Right renal cortex interstitium (tissue), 3 donors: ENCODE results near the gene CTSS. TPM values are rescaled to one million over a fixed set of nuclear protein-coding genes. Genes with fewer than 3 reads are reported as not detected.
"Not testable (repeated sequence)": the region's sequence is repeated elsewhere in the genome, so short reads cannot be mapped to it uniquely, and the experiment has no call there.

ENCODE experiments used
- DNase-seq, 3 donors: peaks; one replicate each; pipeline ENCODE4 v3.0.0-alpha.2; 2013; ENCODE audit warnings: low read depth in 3 of 3, low spot score in 2 of 3
- polyA plus RNA-seq, 3 donors: library from polyadenylated mRNA; unstranded; fragments of 120-200 nt; gene quantifications; one replicate each; pipeline ENCODE4 v1.2.1, GENCODE V29; 2013; ENCODE audit not compliant: insufficient read length in 3 of 3

Gene CTSS
- polyA plus RNA-seq = 10 to 100 TPM; 12.0 to 14.3 (median 14.0) TPM

DNA sequence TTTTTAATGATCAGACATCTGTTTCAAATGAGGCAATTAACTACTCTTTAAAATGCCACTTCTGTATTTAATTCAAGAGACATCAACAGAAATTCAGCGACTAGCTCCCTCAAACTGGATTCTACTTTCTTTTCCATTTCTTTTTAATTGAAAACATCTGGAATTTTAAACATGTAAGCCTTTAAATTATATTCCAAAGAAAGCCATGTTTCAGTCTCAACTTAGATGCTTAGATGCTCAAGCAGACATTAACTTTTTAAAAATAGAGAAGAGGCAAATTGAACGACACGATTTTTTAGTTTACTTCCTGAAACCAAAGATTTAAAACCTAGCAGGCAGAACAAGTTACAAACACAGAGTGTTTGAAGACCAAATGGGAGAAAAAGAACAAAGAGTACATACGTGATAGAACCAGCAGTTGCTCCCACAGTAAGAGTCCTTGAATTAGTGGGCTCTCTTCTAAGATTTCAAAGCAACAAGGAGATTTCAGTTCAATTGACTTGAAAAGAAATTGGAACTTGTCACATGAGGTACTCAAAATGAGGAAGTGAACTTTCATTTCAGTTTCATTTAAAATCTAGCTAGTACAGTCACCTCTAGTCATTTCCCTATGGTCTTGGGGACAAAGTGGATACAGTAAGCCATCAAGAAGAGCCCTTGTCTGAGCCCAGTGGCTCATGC is at the start of gene CTSS:
Gene CTSS (minus strand): TSS at position 483 of the 681 bp plus-strand sequence. CDS start 1,015 bp downstream, outside the sequence.
- DNase-seq = no peak

DNA sequence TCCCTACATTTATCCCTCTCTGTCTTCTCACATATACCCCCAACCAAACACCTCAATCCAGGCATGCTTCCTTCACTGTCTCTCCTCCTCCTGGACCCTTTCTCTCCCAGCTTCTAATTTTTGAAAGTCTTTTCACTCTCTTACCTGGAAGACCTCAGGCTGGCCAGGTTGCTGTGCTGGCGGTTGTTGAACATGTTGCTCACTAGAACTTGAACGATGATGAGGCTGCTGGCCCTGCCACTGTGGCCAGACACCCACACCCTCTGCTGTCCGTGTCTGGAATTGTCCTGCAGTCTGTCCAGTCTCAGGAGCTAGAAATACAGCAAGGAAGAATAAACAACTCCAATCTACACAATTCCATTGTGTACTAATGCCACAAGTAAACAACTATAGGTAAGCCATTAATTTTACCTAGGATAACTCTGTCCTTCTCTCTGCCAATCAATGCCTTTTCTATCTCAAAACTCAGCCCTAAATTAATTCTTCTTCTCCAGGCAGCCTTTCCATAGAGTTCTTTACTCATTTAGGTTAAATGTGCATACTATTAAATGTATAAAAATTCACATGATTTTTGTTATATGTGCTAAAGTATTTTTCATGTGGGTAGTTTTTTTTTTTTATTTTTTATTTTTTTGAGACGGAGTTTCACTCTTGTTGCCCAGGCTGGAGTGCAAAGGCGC is 47.6 kb upstream of the CTSS start:
- no peak for DNase-seq

DNA sequence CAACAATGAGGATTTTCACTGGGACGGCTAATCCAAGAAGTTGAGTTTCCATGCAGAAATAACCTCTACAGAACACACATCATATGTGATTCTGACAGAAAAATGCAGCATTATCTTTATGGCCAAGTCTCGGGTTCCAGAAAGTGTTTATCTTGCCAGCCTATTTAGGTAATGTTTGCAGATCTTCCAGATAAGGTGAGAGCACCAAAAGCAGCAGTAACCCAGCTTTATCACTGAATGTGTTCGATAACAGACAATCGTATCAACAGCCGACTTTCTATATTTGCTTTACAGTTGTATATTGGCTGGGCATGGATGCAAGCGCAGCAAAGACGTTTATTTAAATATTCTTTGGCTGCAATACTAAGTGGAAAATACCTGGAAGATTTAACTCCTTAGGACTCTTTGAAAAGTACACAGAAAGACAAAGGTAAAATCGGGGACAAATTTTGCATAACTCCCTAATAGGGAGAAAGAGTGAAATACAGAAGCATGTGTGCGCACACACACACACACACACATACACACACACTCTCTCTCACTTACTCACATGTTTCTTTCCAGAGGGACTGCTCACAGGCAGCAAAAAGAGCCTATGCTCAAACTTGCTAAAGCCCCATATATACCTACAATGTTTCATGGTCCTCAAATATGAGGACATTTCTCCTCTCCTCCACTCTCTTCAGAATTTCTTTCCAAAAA is 45.5 kb upstream of the CTSS start:
- DNase-seq = no peak

DNA sequence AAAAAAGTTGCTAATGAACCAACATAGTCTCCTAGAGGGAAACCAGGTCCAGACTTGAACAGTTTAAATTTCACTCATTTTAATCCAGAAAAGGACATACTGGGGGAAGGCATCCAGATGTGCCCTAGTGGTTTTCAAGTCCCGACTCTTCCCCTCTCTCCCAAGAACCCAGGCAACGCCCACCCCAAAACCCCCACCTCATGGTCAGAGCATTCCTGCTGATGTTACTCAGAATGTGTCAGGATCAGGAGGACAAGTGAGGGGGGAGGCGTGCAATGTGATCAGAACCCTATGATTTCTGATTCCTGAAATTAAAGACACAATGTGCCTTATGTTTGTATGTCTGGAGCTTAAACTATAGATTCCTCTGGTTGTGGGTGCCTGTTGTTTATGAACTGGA is 44.1 kb upstream of the CTSS start:
- no peak for DNase-seq

DNA sequence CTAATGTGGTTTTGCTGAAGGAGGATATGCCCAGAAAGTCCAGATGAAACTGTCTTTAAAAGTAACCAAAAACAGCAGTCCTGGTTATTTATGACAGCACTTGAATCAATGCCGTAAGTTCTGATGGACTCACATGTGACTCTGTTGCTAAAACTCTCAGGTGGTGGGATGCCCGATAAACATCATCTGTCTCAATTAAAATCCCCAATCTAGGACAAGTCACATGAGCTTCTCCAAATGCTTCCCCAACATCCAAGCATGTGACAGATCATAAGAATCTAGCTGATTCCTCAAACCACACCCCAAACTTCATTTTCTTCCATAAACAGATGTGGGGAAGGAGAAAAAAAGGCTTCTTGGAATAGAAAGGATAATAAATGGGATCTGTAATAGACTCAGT is 43.3 kb upstream of the CTSS start:
- DNase-seq = no peak

DNA sequence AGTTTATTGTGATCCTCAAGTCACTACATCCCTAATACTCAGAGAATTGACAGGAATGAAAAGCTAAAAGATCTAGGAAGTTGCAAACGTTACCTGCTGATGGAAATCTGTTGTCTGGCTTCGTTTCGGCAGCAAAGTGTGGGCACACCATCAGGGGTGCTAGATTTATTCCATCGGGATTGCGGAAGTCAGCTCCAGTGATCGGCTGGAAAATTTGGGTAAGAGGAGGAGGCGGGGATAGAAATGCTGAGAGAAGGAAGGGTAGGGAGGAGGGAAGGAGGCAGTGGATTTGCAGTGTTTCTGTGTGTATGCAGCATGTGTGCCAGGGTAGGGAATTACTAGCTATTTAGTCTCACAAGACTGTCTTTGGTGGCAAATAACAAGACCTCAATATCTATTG is 42.5 kb upstream of the CTSS start, which contains the start of gene CTSK:
Gene CTSK (minus strand): TSS at position 140 of the 400 bp plus-strand sequence. CDS start 1,455 bp downstream, outside the sequence.
- DNase-seq = no peak

DNA sequence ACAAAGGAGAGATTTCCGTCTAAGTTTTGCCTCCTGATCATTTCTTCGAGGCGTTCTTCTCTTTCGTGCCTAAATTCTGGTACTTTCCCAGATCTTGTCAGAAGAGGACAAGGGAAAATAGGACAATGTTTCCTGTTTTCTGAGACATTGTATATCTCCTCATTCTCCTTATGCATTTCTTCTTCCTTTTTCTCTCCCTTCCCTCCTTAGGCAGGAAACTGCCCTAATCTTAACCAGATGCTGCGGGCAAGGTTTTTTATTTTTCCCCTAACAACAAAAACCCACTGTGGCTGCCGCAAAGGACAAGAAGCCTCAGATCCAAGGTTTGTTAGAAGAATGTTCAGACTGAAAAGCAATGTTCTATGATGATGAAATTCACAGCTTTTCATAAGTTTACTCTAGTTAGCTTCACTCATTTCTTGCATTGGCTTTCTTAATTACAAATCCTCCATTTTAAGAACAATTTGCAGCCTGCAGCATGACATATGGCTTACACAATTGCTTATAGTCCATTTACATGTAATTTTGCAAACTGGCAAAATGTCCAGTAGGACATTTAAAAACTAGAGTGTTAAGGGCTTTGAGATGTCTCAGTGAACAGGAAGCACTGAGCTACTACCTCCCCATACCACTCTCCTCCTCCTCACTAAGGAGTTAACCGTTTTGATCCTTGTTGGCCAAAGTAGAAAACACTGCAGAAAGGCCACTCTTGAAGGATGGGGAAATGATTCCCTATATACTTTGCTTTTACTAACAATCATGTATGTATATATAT is 41.9 kb upstream of the CTSS start:
- DNase-seq = no peak

DNA sequence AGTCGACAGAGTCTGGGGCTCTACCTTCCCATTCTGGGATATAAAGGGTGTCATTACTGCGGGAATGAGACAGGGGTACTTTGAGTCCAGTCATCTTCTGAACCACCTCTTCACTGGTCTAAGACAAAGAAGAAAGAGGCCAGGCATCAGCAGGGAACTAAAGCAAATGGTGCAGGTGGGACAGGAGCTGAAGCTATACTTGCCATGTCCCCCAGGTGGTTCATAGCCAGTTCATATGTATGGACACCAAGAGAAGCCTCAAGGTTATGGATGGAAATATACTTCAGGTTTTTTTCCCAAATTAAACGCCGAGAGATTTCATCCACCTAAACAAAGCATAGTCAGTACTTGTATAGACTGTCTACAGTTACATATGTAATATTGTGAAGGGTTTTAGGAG is 40.3 kb upstream of the CTSS start:
- no peak for DNase-seq

DNA sequence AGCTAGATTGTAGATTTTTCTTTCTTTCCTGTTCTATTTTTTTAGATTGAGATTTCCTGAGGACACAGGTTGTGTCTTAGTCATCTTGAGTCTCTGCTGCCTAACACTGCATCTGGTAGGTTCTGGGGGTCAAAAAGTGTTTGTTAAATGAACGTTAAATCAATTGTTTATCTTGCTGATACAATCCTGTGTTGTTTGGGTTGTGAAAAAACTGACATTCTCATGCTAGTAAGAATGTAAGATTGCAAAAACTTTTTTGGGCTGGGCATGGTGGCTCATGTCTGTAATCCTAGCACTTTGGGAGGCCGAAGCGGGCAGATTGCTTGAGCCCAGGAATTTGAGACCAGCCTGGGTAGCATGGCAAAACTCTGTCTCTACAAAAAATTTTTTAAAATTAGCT is 39.1 kb upstream of the CTSS start:
- DNase-seq = no peak

DNA sequence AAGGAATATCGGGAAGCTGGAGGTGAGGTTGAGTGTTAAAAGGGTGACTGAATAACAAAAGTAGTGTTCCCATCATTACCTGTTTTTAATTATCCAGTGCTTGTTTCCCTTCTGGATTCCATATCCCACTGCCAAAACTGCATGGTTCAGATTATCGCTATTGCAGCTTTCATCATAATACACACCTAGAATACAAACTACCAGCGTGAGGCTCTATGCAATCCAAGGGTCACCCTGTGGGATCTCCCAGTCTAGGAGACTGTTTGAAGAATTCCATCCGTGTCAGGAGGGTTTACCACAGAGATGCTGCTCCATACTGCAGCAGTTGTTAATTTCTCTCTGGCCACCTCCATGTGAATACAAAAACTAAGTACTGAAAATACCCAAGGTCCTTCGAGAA is 33.5 kb upstream of the CTSS start:
- no peak for DNase-seq

DNA sequence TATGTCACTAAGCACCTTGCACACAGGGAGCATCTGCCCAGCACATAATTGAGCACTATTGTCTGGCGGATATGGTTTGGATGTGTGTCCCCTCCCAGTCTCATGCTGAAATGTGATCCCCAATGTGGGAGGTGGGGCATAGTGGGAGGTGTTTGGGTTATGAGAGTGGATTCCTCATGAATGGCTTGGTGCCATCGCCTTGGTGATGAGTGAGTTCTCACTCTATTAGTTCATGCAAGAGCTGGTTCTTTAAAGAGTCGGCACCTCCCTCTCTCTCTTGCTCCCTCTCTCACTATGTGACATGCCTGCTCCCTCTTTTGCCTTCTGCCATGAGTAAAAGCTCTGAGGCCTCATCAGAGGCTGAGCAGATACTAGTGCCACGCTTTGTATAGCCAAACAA is 32.9 kb upstream of the CTSS start:
- peak in 1 of 3 donors; percentile 43 for DNase-seq

DNA sequence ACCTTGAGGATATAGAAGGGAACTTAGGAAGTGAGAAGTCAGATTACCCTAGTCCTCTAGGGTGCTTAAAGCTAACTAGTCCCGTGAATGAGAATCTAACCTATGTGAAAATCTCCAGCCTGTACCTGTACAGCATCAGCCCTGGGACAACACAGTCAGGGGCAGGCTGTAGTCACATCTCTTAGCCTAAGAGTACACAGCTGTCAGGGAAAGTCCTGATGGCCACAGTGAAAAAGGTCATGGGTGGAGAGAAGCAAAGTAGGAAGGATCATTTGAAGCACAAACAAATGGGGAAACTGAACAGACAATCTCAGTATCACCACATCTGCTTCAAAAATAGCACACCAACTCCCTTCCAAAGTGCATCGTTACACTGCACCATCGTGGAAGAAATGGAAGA is 30.8 kb upstream of the CTSS start:
- no peak for DNase-seq

DNA sequence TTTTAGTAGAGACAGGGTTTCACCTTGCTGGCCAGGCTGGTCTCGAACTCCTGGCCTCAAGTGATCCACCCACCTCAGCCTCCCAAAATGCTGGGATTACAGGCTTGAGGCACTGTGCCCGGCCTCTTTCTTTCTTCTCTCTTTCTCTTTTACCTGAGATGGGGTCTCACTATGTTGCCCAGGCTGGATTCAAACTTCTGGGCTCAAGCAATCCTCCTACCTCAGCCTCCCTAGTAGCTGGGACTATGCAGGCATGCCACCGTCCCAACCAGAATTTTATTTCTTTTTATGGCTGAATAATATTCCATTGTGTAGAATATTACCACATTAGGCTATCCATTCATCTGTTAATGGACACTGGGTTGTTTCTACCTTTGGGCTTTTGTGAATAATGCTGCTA is 28.2 kb upstream of the CTSS start:
- not testable (repeated sequence) for DNase-seq

DNA sequence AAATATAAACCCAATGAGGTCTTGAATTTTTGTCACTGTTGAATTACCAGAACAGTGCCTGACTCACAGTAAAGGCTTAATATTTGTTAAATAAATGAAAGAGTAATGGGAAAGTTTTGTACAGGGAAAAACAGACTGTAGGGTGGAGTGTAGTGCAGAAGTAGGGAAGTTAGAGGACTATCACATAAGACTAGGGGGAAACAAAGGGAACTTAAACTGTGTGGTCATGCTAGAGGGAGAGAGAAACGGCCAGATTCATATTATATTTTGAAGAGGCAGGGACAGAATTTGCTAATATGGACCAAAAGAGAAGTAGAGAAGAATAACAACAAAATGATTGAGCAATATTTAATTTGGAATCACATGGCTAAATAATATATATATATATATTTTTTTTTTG is 27.6 kb upstream of the CTSS start:
- no peak for DNase-seq

DNA sequence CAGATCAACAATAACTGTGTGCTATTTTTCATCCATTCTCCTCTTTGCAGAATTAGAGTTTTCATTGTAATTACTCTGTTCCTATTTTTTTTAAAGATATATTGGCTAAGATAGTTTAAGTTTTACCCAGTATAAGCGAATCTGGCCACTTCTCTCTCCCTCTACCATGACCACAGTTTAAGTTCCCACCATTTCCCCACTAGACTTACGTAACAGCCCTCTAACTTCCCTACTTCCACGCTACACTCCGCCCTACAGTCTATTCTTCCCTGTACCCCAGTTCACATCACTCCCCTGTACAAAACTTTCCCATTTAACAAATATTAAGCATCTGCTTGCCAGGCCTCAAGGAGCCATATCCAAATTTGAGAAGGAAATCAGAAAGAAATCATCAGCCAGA is 26.0 kb upstream of the CTSS start:
- DNase-seq = no peak

DNA sequence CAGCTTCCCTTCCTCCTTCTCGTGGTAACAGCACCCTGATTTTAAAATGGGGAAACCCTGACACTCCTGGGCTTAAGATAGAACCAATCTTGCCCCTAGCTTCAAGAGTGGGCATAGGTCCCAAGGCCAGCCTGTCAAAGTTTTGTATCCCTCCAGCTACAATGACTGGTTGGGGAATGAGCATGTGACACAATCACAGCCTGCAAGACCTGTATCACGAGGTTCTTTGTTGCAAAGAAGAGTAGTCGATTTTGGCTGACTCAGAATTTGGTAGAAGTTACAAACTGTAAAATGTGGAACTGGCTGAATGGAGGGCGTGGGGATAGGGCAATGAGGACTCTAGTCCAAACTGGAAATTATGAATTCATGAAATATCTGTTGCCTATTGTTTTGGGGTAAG is 23.8 kb upstream of the CTSS start:
- DNase-seq = no peak

DNA sequence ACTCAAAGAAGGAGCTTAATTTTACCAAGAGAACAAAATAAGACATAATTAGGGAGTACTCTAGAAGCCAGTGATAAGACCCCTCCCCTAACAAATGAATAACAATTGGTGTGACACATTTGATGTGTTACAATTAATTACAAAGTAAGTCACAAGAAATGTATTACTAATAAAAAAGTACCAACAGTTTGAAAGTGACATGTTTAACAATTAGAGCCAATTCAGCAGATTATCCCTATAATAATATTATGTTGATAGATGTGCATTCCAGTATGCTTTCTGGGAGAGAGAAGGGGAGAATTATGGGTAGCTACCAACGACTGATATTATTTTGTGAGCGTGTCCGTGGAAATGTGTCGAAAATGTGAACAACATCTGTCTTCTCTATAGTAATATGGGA is 23.4 kb upstream of the CTSS start:
- no peak for DNase-seq

DNA sequence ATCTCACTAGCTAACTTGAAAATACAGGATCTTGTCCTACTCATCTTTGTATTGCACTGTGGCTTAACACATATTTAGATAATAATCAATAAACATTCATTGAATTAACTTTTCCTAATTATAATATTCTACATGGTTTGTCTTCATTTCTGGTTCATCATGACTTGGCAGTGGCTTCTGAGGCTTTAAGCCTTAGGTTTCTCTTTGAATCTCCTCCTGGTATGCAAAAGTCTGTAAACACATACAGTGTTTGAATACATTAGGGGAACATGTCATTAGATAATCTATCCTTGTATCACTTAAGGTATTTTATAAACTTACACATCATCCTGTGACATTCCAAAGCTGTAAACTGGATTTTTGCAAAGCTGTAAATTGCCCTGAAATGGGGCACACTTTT is 21.9 kb upstream of the CTSS start:
- DNase-seq = no peak

DNA sequence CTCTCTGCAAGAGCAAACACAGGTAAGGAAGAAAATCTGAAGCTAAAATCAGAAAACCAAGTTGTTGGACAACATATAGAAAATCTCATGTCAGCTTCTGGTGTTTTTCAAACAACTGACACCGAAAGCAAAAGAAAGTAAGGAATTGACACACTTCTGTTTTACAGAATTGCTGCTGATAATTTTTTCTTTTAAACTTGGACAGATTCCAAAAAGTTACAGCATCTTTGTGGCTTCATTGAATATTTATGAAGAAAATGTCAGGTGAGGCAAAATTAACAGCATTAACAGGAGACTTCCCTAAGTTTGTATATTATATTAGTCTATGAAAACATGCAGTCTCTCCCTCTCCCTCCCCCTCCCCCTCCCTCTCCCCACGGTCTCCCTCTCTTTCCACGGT is 14.9 kb upstream of the CTSS start:
- no peak for DNase-seq

DNA sequence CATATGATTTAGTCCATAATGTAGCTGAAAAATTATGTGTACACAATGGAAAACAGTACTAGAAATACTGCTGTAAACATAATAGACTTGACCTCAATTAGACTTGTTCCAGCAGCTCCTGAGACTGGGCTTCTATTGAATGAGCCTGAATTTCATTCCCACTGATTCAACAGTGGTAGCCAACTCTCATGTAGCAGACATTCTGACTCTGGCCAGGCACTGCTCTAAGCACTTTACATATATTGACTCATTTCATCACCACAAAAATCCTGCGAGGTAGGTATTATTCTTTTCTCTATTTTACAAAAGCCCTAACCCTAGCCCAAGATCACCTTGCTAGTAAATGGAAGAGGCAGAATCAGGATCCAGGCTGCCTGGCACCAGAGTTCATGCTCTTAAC is 12.8 kb upstream of the CTSS start:
- no peak for DNase-seq

DNA sequence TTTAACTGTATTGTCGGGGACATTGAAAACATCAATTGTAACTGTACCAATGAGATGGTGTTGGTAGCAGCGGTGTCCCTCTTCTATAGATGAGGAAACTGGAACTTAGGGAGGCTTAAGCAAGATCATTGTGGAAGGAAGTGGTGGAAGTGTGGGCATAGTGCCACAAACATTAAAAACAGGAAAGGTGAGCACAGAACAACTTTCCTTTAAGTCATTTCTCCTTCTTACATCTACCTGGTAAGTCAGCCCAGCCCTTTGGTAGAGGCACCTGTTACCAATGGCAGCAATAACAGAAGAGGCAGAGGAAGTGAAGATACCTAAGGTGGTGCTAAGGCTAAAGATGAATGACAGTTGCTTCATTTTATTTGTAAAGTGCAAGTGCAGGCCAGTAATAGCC is 12.0 kb upstream of the CTSS start:
- no peak for DNase-seq
